Measurements from ENCODE around the gene PCDHB2. TPM values are rescaled to one million over a fixed set of nuclear protein-coding genes. Genes with fewer than 3 reads are reported as not detected.

Gene PCDHB2
- 1.6 and 2.0 TPM in 2 replicates for total RNA-seq

DNA sequence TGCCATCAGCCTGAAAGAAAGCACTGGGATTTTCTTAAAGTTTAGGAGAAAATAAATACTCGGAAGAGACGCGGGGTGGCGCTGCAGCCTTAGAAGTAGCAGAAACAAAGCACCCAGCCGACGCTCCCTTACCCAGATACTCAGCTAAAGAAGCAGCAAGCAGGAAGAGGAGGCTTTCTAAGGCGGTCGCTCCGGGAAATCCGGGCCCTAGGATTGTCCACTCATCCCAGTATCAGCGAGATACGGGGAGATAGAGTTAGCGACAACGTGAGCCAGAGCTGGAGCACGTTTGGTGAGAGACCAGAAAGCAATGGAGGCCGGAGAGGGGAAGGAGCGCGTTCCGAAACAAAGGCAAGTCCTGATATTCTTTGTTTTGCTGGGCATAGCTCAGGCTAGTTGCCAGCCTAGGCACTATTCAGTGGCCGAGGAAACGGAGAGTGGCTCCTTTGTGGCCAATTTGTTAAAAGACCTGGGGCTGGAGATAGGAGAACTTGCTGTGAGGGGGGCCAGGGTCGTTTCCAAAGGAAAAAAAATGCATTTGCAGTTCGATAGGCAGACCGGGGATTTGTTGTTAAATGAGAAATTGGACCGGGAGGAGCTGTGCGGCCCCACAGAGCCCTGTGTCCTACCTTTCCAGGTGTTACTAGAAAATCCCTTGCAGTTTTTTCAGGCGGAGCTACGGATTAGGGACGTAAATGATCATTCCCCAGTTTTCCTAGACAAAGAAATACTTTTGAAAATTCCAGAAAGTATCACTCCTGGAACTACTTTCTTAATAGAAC lies at the start of gene PCDHB2:
TSS of gene PCDHB2 (plus strand) at position 135 of the 782 bp plus-strand sequence. CDS start at position 311, 176 bp downstream.

DNA sequence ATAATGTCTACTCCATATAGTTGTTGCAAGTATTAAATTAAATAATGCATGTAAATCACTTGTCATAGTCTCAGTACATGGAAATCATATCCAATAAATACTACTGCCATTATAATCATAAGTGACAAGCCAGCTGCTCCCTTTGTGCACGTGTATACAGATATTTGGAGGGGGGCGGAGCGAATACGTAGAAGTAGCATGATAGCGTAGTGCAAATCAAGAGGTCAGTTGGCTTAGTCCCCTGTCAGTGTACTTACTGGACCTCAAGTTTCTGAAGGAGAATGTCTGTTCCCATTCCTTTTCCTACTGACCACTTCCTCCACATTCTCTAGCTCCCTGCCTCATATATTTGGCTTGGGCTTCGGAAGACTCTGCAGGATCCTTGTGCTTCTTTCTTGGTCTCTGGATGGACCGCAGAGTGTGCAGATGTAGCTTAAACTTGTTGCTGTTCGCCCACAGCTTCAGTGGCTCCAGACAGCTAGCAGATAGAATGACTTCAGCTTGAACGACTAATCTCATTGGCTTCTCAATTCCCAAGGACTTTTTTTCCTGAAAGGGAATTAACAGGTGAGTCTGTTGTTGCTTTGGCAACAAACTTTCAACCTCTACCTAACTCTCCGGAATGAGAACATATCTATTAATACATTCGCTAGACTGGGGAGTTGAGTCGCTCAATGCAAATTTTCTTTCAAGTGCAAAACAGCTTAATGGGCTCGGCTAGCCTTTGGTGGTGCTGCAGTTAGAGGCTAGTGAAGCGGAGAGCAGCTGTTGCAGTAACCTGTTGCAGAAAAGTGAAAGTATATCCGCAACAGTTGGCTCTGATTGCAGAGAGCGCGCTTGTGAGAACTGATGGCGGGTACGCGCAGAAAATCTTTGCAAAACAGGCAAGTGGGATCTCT lies 43.5 kb upstream of the PCDHB2 start, which contains the start of gene PCDHB1:
TSS of gene PCDHB1 (plus strand) at position 753 of the 899 bp plus-strand sequence. CDS start at position 850, 97 bp downstream.

DNA sequence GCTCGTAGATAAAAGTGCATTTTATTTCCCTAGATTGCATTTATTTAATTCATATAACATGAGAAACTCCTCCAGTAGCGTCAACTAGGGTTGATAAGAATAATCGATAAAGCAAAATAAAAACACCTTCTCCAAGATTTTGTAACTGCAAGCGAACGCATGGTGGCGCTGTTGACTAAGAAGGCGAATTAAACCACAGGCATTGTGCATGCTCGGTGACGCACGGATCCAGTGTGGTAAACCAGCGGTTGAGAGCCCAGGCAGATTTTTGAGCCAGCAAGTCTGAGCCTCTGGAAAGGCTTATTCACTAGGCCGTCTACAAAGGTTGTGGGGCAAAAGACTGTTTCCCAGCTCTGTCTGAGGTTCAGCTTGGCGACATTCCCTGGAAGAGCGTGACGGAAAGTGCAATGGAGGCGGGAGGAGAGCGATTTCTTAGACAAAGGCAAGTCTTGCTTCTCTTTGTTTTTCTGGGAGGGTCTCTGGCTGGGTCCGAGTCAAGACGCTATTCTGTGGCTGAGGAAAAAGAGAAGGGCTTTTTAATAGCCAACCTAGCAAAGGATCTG lies 5.9 kb downstream of the PCDHB2 start, which contains the start of gene PCDHB3:
TSS of gene PCDHB3 (plus strand) at position 231 of the 563 bp plus-strand sequence. CDS start at position 408, 177 bp downstream.

DNA sequence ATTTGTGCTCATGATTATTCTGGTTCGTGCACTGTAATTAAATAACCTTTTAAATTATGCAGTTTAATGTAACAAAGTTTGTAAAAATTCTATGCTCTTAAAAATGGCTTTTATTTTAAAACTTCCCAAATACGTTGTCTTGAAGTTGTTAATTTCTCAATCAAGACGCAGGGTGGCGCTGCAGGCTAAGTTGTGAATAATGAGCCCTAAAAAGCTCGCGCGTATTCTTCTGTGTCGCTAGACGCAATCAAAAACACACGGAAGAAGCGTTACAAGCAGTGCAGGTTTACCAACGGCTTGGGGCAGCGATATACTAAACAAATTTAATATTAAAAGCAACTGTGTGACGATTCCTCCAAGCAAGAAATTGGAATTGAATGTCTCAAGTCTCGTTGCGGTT lies 27.1 kb downstream of the PCDHB2 start, which contains the start of gene PCDHB4:
TSS of gene PCDHB4 (plus strand) at position 256 of the 400 bp plus-strand sequence. CDS start 181 bp downstream, outside the sequence.

DNA sequence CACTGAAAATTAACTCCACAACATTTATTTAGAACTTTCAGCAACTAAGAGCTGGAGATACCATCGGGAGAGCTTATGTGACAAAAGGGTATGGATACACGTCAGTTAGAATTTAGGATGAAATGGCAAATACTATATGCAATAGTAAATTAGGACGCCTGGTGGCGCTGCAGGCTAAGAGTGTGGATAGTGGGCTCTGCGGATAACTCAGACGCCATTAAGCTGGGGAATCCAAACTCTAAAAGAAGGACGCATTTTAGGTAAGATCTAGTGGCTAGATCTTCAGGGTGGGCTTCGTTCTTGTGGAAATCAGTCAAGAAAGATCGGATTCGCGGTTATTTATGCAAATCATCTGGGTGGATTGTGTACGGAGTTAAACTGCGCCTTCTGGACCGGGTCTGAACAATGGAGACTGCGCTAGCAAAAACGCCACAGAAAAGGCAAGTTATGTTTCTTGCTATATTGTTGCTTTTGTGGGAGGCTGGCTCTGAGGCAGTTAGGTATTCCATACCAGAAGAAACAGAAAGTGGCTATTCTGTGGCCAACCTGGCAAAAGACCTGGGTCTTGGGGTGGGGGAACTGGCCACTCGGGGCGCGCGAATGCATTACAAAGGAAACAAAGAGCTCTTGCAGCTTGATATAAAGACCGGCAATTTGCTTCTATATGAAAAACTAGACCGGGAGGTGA lies 40.8 kb downstream of the PCDHB2 start, which contains the start of gene PCDHB5:
TSS of gene PCDHB5 (plus strand) at position 177 of the 688 bp plus-strand sequence. CDS start at position 406, 229 bp downstream.

Other genes with a start within 250 kb of the PCDHB2 start
- under 0.01 TPM in 2 replicates for gene PCDHA9, start 246.2 kb upstream of the PCDHB2 start, total RNA-seq
- gene PCDHA10, start 238.7 kb upstream of the PCDHB2 start, total RNA-seq = under 0.01 and 0.19 TPM in 2 replicates
- under 0.01 and 0.10 TPM in 2 replicates for gene PCDHA11, start 225.7 kb upstream of the PCDHB2 start, total RNA-seq
- under 0.01 TPM in 1 of 2 replicates, not detected in the other for gene PCDHA12, start 219.3 kb upstream of the PCDHB2 start, total RNA-seq
- not detected in 2 replicates for gene PCDHA13, start 212.5 kb upstream of the PCDHB2 start, total RNA-seq
- 0.10 and 0.33 TPM in 2 replicates for gene PCDHAC1, start 168.3 kb upstream of the PCDHB2 start, total RNA-seq
- 0.33 and 1.9 TPM in 2 replicates for gene PCDHAC2, start 128.1 kb upstream of the PCDHB2 start, total RNA-seq
- gene PCDHB1, start 43.2 kb upstream of the PCDHB2 start, total RNA-seq = not detected in 2 replicates
- 0.57 and 0.65 TPM in 2 replicates for gene PCDHB3, start 5.9 kb downstream of the PCDHB2 start, total RNA-seq
- 0.19 and 0.33 TPM in 2 replicates for gene PCDHB4, start 27.2 kb downstream of the PCDHB2 start, total RNA-seq
- gene PCDHB5, start 40.6 kb downstream of the PCDHB2 start, total RNA-seq = 0.98 and 1.3 TPM in 2 replicates
- gene PCDHB6, start 55.4 kb downstream of the PCDHB2 start, total RNA-seq = under 0.01 and 0.19 TPM in 2 replicates
- 0.57 and 0.98 TPM in 2 replicates for gene PCDHB7, start 78.0 kb downstream of the PCDHB2 start, total RNA-seq
- 0.29 and 1.3 TPM in 2 replicates for gene PCDHB8, start 83.2 kb downstream of the PCDHB2 start, total RNA-seq
- 0.65 and 0.86 TPM in 2 replicates for gene PCDHB16, start 87.8 kb downstream of the PCDHB2 start, total RNA-seq
- gene PCDHB9, start 92.5 kb downstream of the PCDHB2 start, total RNA-seq = 0.38 and 0.65 TPM in 2 replicates
- 1.1 and 1.3 TPM in 2 replicates for gene PCDHB10, start 97.7 kb downstream of the PCDHB2 start, total RNA-seq
- gene PCDHB11, start 105.0 kb downstream of the PCDHB2 start, total RNA-seq = 0.57 and 0.65 TPM in 2 replicates
- gene PCDHB12, start 114.1 kb downstream of the PCDHB2 start, total RNA-seq = 0.76 and 0.98 TPM in 2 replicates
- gene PCDHB13, start 119.3 kb downstream of the PCDHB2 start, total RNA-seq = 1.3 and 2.6 TPM in 2 replicates
- gene PCDHB14, start 128.7 kb downstream of the PCDHB2 start, total RNA-seq = 0.98 and 1.2 TPM in 2 replicates
- gene PCDHB15, start 150.8 kb downstream of the PCDHB2 start, total RNA-seq = 0.98 and 1.1 TPM in 2 replicates
- 0.48 TPM in 1 of 2 replicates, not detected in the other for gene SLC25A2, start 209.4 kb downstream of the PCDHB2 start, total RNA-seq
- gene TAF7, start 226.2 kb downstream of the PCDHB2 start, total RNA-seq = 46.4 and 51.5 TPM in 2 replicates
- 0.65 and 0.67 TPM in 2 replicates for gene PCDHGA1, start 235.9 kb downstream of the PCDHB2 start, total RNA-seq
- 1.6 and 2.9 TPM in 2 replicates for gene PCDHGA2, start 244.1 kb downstream of the PCDHB2 start, total RNA-seq
- gene PCDHGA3, start 249.2 kb downstream of the PCDHB2 start, total RNA-seq = 0.86 and 1.3 TPM in 2 replicates